Stimulated activated CD8-positive, alpha-beta memory T cell treated with anti-CD3 and anti-CD28 coated beads, Interleukin-7, amount 100 ng/mL, for 24 hours (primary cell): ENCODE measurements around the gene RPS19.
"Not testable (repeated sequence)": the region's sequence is repeated elsewhere in the genome, so short reads cannot be mapped to it uniquely, and the experiment has no call there.

Source experiments
- DNase-seq: peaks from one replicate; pipeline ENCODE4 v3.0.0-alpha.2; 2020; ENCODE audit warnings: low read depth

RPS19 gene

GRCh38 chr19:41901707-41902360, 41.8 kb downstream of the RPS19 start:
- DNase-seq, result no peak

- no peak for DNase-seq
These were observed 42.5 kb downstream of the RPS19 start for GRCh38 chr19:41902594-41902993.

GRCh38 chr19:41903193-41903953, 43.3 kb downstream of the RPS19 start:
- no peak for DNase-seq

GRCh38 chr19:41904118-41904870, 44.2 kb downstream of the RPS19 start:
- no peak for DNase-seq

- DNase-seq, result no peak
These were observed 45.4 kb downstream of the RPS19 start for GRCh38 chr19:41905273-41906002.

GRCh38 chr19:41906271-41906670, 46.2 kb downstream of the RPS19 start:
- no peak for DNase-seq

- no peak for DNase-seq
These were observed 47.0 kb downstream of the RPS19 start for GRCh38 chr19:41906916-41907680.

GRCh38 chr19:41907994-41908615, 48.0 kb downstream of the RPS19 start:
- no peak for DNase-seq

GRCh38 chr19:41908724-41909464, 48.8 kb downstream of the RPS19 start:
- DNase-seq, result no peak

- no peak for DNase-seq
These were observed 49.7 kb downstream of the RPS19 start for GRCh38 chr19:41909706-41910105.

GRCh38 chr19:41910240-41910991, 50.4 kb downstream of the RPS19 start:
- no peak for DNase-seq

- no peak for DNase-seq
These were observed 51.2 kb downstream of the RPS19 start for GRCh38 chr19:41910992-41911888.

GRCh38 chr19:41911889-41912731, 52.1 kb downstream of the RPS19 start:
- DNase-seq, result no peak

GRCh38 chr19:41912899-41913537, 53.0 kb downstream of the RPS19 start:
- DNase-seq, result no peak

GRCh38 chr19:41913538-41914423, 53.7 kb downstream of the RPS19 start:
- no peak for DNase-seq

- DNase-seq, result not testable (repeated sequence)
These were observed 54.4 kb downstream of the RPS19 start for GRCh38 chr19:41914424-41914834.
